ENCODE results near the gene DDR2. TPM values are rescaled to one million over a fixed set of nuclear protein-coding genes. Genes with fewer than 3 reads are reported as not detected.
"Not testable (repeated sequence)": the region's sequence is repeated elsewhere in the genome, so short reads cannot be mapped to it uniquely, and the experiment has no call there.

The DDR2 gene
- polyA plus RNA-seq, 1 donor from 2014 or later, result 0.69 TPM

DNA sequence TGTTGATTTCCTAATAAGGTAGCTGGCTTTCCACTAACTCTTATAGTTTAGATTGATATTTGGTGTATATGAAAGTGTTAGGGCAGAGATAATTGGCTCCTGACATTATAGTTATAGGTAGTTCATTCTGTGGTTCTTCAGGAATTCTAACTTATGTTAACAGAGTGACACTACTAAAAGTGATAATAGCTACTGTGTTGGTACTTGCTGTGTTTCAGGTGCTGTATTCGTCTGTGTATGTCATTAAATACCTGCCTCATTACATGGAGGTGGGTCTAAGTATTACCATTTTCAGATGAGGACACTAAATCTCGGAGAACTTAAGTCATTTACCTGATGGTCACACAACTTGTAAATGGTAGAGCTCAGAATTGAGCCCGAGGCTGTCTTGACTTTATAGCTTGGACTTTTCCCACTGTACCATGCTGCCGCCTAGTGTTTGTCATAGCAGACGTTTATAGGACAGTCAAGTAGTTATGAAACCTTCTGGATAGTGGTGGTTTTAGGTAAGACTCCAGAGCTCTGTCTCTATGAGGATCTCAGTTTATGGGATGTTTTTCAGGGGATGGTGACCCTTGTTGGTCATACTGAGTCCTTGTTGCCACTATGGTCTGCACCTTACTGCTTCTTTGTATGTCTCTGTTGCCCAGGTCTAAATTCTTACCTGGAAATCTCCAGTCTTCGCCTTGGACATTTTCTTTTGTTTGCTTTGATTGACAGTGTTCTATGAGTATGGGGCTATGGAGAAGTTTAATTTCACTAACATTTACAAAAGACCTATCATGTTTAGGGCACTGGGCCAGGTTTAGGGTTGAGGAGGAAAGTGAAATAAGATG, 167.9 kb downstream of the DDR2 start:
- H3F3A ChIP-seq (ENCODE audit: insufficient read depth, low read length, poor library complexity, severe bottlenecking), result not testable (repeated sequence)
- TF ChIP-seq CTCF (IDR thresholded peaks at IDR 0.05; ENCODE audit: poor library complexity, severe bottlenecking) (peak; percentile 75), SMC3 (conservative IDR thresholded peaks at IDR 0.05; ENCODE audit: poor library complexity) (peak; percentile 80), RAD21 (conservative IDR thresholded peaks at IDR 0.05) (peak; percentile 77)

GRCh38 chr1:162807503-162807902, 175.2 kb downstream of the DDR2 start:
- H3K79me2 ChIP-seq (replicated peaks; ENCODE audit: insufficient read depth, low read length); H3K9me3 ChIP-seq (ENCODE audit: low read length); H4K20me1 ChIP-seq (ENCODE audit: insufficient read depth); H3F3A ChIP-seq (ENCODE audit: insufficient read depth, low read length, poor library complexity, severe bottlenecking); H3K4me3 ChIP-seq (ENCODE audit: low read length); H3K27ac ChIP-seq (ENCODE audit: low read length); H3K9me2 ChIP-seq (ENCODE audit: insufficient read depth, low read length); H3K9ac ChIP-seq (ENCODE audit: low read length); H3K36me3 ChIP-seq (ENCODE audit: insufficient read depth, low read length); H3K4me2 ChIP-seq (ENCODE audit: low read length); H3K27me3 ChIP-seq (ENCODE audit: insufficient read depth, low read depth, low read length); H2AFZ ChIP-seq (ENCODE audit: low read depth, low read length): not testable (repeated sequence)

More for the DNA sequence above, 167.9 kb downstream of the DDR2 start:
- H3K9me2 ChIP-seq (ENCODE audit: insufficient read depth, low read length); H4K20me1 ChIP-seq (ENCODE audit: insufficient read depth); H3K9me3 ChIP-seq (ENCODE audit: low read length); H3K4me3 ChIP-seq (ENCODE audit: low read length); H3K79me2 ChIP-seq (replicated peaks; ENCODE audit: insufficient read depth, low read length); H3K4me2 ChIP-seq (ENCODE audit: low read length); H2AFZ ChIP-seq (ENCODE audit: low read depth, low read length); H3K27me3 ChIP-seq (ENCODE audit: insufficient read depth, low read depth, low read length); H3K36me3 ChIP-seq (ENCODE audit: insufficient read depth, low read length); H3K27ac ChIP-seq (ENCODE audit: low read length); H3K9ac ChIP-seq (ENCODE audit: low read length): not testable (repeated sequence)

DNA sequence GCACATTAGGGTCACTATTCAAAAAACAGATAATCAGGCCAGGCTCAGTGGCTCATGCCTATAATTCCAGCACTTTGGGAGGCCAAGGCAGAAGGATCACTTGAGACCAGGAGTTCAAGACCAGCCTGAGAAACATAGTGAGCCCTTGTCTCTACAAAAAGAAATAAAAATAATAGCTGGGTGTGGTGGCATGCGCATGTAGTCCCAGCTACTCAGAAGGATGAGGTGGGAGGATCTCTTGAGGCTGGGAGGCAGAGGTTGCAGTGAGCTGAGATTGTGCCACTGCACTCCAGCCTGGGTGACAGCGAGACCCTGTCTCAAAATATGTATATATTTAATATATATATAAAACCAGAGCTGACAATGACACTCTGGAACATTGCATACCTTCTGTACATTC, 180.1 kb downstream of the DDR2 start:
- H3F3A ChIP-seq (ENCODE audit: insufficient read depth, low read length, poor library complexity, severe bottlenecking); H3K27ac ChIP-seq (ENCODE audit: low read length); H4K20me1 ChIP-seq (ENCODE audit: insufficient read depth); H2AFZ ChIP-seq (ENCODE audit: low read depth, low read length); H3K9ac ChIP-seq (ENCODE audit: low read length); H3K9me3 ChIP-seq (ENCODE audit: low read length); H3K4me3 ChIP-seq (ENCODE audit: low read length); H3K4me2 ChIP-seq (ENCODE audit: low read length); H3K27me3 ChIP-seq (ENCODE audit: insufficient read depth, low read depth, low read length); H3K79me2 ChIP-seq (replicated peaks; ENCODE audit: insufficient read depth, low read length); H3K36me3 ChIP-seq (ENCODE audit: insufficient read depth, low read length); H3K9me2 ChIP-seq (ENCODE audit: insufficient read depth, low read length): not testable (repeated sequence)

GRCh38 chr1:162818136-162818535, 185.9 kb downstream of the DDR2 start:
- H3K27ac ChIP-seq (ENCODE audit: low read length); H2AFZ ChIP-seq (ENCODE audit: low read depth, low read length); H3K27me3 ChIP-seq (ENCODE audit: insufficient read depth, low read depth, low read length); H3K4me3 ChIP-seq (ENCODE audit: low read length); H3K9ac ChIP-seq (ENCODE audit: low read length); H3K79me2 ChIP-seq (replicated peaks; ENCODE audit: insufficient read depth, low read length); H3K36me3 ChIP-seq (ENCODE audit: insufficient read depth, low read length); H3K9me2 ChIP-seq (ENCODE audit: insufficient read depth, low read length); H3F3A ChIP-seq (ENCODE audit: insufficient read depth, low read length, poor library complexity, severe bottlenecking); H3K9me3 ChIP-seq (ENCODE audit: low read length); H4K20me1 ChIP-seq (ENCODE audit: insufficient read depth); H3K4me2 ChIP-seq (ENCODE audit: low read length): not testable (repeated sequence)

DNA sequence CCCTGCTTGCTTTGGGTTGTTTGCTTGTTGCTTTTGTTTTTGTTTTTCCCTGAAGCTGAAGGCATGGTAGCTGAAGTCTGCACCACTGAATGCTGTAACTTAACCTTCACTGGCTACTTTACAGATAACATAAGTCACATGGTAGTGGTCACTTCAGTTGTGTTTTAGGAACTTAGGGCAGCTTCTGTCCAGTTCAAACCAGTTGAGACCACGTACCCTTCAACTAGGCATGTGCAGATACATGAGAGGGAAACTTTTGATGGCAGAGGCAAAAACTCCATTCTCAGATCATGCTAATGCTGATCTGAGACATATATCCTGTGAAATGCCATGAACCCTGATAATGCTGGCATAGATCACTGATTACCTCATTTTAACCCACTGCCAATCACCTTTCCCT, 186.4 kb downstream of the DDR2 start:
- not testable (repeated sequence) for H2AFZ ChIP-seq (ENCODE audit: low read depth, low read length); H3K9me3 ChIP-seq (ENCODE audit: low read length); H3F3A ChIP-seq (ENCODE audit: insufficient read depth, low read length, poor library complexity, severe bottlenecking); H3K9ac ChIP-seq (ENCODE audit: low read length); H3K4me3 ChIP-seq (ENCODE audit: low read length); H3K4me2 ChIP-seq (ENCODE audit: low read length); H3K79me2 ChIP-seq (replicated peaks; ENCODE audit: insufficient read depth, low read length); H4K20me1 ChIP-seq (ENCODE audit: insufficient read depth); H3K36me3 ChIP-seq (ENCODE audit: insufficient read depth, low read length); H3K9me2 ChIP-seq (ENCODE audit: insufficient read depth, low read length); H3K27ac ChIP-seq (ENCODE audit: low read length); H3K27me3 ChIP-seq (ENCODE audit: insufficient read depth, low read depth, low read length)
